A673 (cell line): ENCODE data around the gene GSAP. TPM values are rescaled to one million over a fixed set of nuclear protein-coding genes. Genes with fewer than 3 reads are reported as not detected.

ENCODE experiments used
- BruUV-seq: library from RNA; stranded (reverse); fragments of 400-500 nt; replicated peaks from 2 replicates; lab custom pipeline; 2021; lab: Mats Ljungman, UMichigan
- CTCF ChIA-PET: fragments of 300-600 bp; sonication (Branson Sonifier 250); formaldehyde crosslinking; loops from one replicate; lab custom pipeline; 2022; ENCODE audit warnings: antibody characterized with exemption; lab: Charles Lee
- POLR2A ChIA-PET: fragments of 300-600 bp; sonication (Branson Sonifier 250); formaldehyde crosslinking; loops from one replicate; lab custom pipeline; 2022; ENCODE audit warnings: antibody characterized with exemption; ENCODE audit not compliant: low non-redundant PET; lab: Charles Lee
- DNase-seq: peaks from one replicate; pipeline ENCODE4 v3.0.0-alpha.2; 2015; ENCODE audit warnings: low spot score
- H3K27ac ChIP-seq: fragments of 200-600 bp; sonication (generic); 2 replicates; pipeline ENCODE4 v1.5.1; 2016; ENCODE audit warnings: mixed run types, low read depth, mild to moderate bottlenecking, mixed read lengths, antibody characterized with exemption, low read length; ENCODE audit not compliant: poor library complexity, severe bottlenecking
- H3K27me3 ChIP-seq: fragments of 200-600 bp; sonication (generic); replicated peaks from 2 replicates; pipeline ENCODE4 v1.6.1; 2017; ENCODE audit warnings: mixed run types, low read depth, mild to moderate bottlenecking, mixed read lengths, antibody characterized with exemption, low read length; ENCODE audit not compliant: insufficient read depth, poor library complexity
- H3K36me3 ChIP-seq: fragments of 200-600 bp; sonication (generic); 2 replicates; pipeline ENCODE4 v1.6.1; 2016; ENCODE audit warnings: mixed run types, mild to moderate bottlenecking, mixed read lengths, antibody characterized with exemption, low read length; ENCODE audit not compliant: insufficient read depth, poor library complexity, severe bottlenecking
- H3K4me1 ChIP-seq: fragments of 200-600 bp; sonication (generic); 2 replicates; pipeline ENCODE4 v1.6.1; 2017; ENCODE audit warnings: mixed run types, mild to moderate bottlenecking, mixed read lengths, antibody characterized with exemption, low read length; ENCODE audit not compliant: insufficient read depth, poor library complexity, severe bottlenecking
- H3K4me3 ChIP-seq: fragments of 200-600 bp; sonication (generic); 2 replicates; pipeline ENCODE4 v1.5.1; 2016; ENCODE audit warnings: low read depth, mixed run types, mild to moderate bottlenecking, mixed read lengths, low read length; ENCODE audit not compliant: poor library complexity, severe bottlenecking
- H3K9me3 ChIP-seq: fragments of 200-600 bp; sonication (generic); 2 replicates; pipeline ENCODE4 v1.6.1; 2016; ENCODE audit warnings: mixed run types, low read depth, mild to moderate bottlenecking, mixed read lengths, antibody characterized with exemption, low read length; ENCODE audit not compliant: poor library complexity, severe bottlenecking
- EZH2 ChIP-seq: fragments of 200-600 bp; sonication (generic); IDR thresholded peaks from 2 replicates; pipeline ENCODE4 v1.6.1; 2017; ENCODE audit warnings: borderline replicate concordance, low read depth, mild to moderate bottlenecking, mixed read lengths, antibody characterized with exemption, low read length; ENCODE audit not compliant: poor library complexity, severe bottlenecking
- intact Hi-C: fragments of 100-400 bp; cut with micrococcal nuclease; formaldehyde crosslinking; loops from one replicate; pipeline ENCODE4 v1.10.0; 2022; ENCODE audit not compliant: unreplicated experiment
- total RNA-seq: library from RNA; stranded (reverse); gene quantifications from 2 replicates; pipeline ENCODE4 v1.2.3, GENCODE V29; 2021
- TF ChIP-seq, protein P1 (sequence below): fragments of 300-800, 200-600 bp; sonication (generic); conservative IDR thresholded peaks from 2 replicates; pipeline ENCODE4 v1.5.1; 2017; ENCODE audit warnings: low read depth, mild to moderate bottlenecking, antibody characterized with exemption, low read length, moderate library complexity, mixed read lengths

Gene GSAP
- total RNA-seq, 1 experiment from 2014 or later, result 0.15 TPM

DNA sequence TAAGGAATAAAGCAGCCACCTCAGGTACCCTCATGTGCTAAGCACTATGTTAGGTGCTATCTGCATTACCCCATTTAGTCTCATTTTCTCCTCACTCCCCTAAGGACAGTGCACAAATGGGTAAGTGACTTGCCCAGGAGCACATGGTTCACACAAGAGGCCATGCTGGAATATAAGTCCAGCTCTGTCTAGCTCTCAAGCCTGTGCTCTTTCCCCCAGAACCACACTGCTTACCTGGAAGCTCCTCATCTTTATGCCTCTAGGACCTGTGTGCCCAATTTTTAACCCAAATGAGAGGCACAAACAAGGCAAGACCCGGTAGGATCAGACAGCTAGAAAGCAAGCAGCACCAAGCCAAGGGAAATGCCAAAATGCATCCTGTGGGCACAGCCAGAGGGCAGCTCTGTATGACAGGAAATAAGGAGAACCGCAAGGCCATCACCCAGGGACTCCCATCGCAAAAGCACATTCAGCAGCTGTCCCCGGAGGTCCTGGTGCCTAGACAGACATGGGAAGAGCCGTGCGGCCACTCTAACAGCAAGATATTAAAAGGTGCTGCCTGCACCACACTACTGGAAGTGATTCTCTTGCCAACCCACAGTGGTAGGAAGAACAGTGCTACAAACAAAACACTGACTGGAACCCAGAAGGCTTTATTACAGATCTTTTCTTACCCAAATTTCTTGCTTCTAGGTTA lies 88.1 kb downstream of the GSAP start:
- intact Hi-C loops, result no loop called here
- ChIA-PET POLR2A (no interaction called here), CTCF (no interaction called here)
- no peak for DNase-seq
- Histone ChIP-seq H3K4me1 (peaks cover 44% of the 10 kb centered on the region), H3K36me3 (no peaks in the 10 kb centered on the region), H3K9me3 (no peaks in the 10 kb centered on the region), H3K4me3 (no peak overlapping the region), H3K27ac (no peak overlapping the region), H3K27me3 (no peaks in the 10 kb centered on the region)
- TF ChIP-seq, protein P1, sequence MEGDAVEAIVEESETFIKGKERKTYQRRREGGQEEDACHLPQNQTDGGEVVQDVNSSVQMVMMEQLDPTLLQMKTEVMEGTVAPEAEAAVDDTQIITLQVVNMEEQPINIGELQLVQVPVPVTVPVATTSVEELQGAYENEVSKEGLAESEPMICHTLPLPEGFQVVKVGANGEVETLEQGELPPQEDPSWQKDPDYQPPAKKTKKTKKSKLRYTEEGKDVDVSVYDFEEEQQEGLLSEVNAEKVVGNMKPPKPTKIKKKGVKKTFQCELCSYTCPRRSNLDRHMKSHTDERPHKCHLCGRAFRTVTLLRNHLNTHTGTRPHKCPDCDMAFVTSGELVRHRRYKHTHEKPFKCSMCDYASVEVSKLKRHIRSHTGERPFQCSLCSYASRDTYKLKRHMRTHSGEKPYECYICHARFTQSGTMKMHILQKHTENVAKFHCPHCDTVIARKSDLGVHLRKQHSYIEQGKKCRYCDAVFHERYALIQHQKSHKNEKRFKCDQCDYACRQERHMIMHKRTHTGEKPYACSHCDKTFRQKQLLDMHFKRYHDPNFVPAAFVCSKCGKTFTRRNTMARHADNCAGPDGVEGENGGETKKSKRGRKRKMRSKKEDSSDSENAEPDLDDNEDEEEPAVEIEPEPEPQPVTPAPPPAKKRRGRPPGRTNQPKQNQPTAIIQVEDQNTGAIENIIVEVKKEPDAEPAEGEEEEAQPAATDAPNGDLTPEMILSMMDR, result no peak
- no peak for TF ChIP-seq EZH2
- BruUV-seq, result no TSS peak

DNA sequence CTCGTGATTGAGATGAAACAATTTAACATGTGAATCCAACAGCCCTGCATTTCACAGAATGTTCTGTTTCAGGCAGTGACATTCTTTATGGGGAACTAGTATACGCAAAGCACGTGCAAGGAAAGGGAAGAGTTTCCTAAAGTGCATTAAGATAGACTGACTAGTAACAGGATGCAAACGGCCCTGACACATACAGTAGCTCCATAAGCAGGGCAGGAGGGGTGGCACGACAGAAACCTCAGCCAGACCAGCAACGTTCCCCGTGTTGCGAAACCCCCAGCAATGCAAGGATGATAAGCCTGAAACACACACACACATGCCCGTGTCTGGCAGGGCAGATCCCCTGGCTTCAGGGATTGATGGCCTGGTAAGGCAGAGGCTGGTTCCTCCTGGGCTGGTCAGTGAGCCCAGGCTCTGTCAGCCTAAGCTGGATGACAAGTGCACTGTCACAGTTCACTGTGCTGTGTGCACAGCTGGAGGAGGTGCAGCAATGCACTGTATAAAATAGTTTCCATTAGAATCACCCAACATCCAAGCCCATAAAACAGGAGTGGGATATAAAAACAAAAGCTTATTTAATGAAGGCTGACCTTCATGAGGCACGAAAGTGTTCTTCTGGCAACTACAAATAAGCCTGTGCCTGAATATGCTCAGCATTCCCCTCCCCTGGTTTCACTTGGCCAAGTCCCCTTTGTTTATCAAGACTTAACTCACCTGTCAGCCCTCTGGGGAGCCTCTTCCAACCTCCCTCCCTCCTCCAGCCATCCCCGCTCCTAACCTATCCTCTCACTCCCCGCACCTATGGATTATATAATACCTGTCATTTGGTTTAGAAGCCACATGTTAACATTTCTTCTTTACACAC lies 88.8 kb downstream of the GSAP start:
- Histone ChIP-seq H3K4me3 (no peak overlapping the region), H3K36me3 (no peaks in the 10 kb centered on the region), H3K9me3 (no peaks in the 10 kb centered on the region), H3K27me3 (no peaks in the 10 kb centered on the region), H3K4me1 (peaks cover 44% of the 10 kb centered on the region), H3K27ac (no peak overlapping the region)
- no peak for TF ChIP-seq EZH2
- TF ChIP-seq, protein P1, result no peak
- intact Hi-C loops, result no loop called here
- ChIA-PET POLR2A (no interaction called here), CTCF (no interaction called here)
- no TSS peak for BruUV-seq
- no peak for DNase-seq

DNA sequence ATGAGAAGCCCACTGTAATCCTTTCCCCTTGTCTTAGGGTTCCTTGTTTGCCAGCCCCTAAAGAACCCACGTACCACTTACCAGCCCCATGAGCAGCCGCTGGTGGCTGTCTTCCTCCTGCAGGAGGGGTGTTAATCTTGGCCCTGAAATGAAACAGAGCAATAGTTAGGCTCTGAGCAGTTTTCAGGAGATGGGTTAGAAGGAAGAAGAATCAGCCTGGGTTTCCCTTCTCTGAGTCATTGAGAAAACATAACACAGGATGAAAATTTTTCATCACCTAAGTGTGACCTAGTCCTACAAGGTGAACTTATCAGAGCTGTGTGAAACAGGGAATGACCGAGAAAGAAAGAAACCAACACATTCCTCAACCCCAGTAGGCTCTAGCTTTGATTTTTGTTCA lies 90.0 kb downstream of the GSAP start:
- no peak overlapping the region for H3K27ac ChIP-seq
- no peak overlapping the region for H3K4me3 ChIP-seq
- no TSS peak for BruUV-seq
- H3K9me3 ChIP-seq, result no peaks in the 10 kb centered on the region
- peaks cover 33% of the 10 kb centered on the region for H3K4me1 ChIP-seq
- ChIA-PET CTCF (no interaction called here), POLR2A (no interaction called here)
- TF ChIP-seq EZH2, result no peak
- TF ChIP-seq, protein P1, result no peak
- intact Hi-C loops, result no loop called here
- H3K36me3 ChIP-seq, result no peaks in the 10 kb centered on the region
- H3K27me3 ChIP-seq, result no peaks in the 10 kb centered on the region
- no peak for DNase-seq
